Endothelial cell of umbilical vein (primary cell): ENCODE measurements around the gene WDHD1.

ENCODE experiments used
- EZH2 ChIP-seq: IDR thresholded peaks from 2 replicates; pipeline ENCODE4 v1.6.1; 2012; ENCODE audit warnings: borderline replicate concordance, low read depth, mild to moderate bottlenecking, moderate library complexity, low read length, inconsistent platforms; ENCODE audit not compliant: severe bottlenecking
- JUN ChIP-seq: IDR thresholded peaks from 2 replicates; pipeline ENCODE4 v1.6.1; 2011; ENCODE audit warnings: borderline replicate concordance, low read depth; ENCODE audit not compliant: insufficient read length, insufficient read depth
- POLR2A ChIP-seq: IDR thresholded peaks from 2 replicates; pipeline ENCODE4 v1.6.1; 2012; ENCODE audit warnings: low read depth, mild to moderate bottlenecking, control low read depth, low read length
- POLR2AphosphoS5 ChIP-seq: IDR thresholded peaks from 2 replicates; pipeline ENCODE4 v1.6.1; 2012; ENCODE audit warnings: low read depth, mild to moderate bottlenecking, control low read depth, low read length, moderate library complexity; ENCODE audit not compliant: insufficient read depth
- TF ChIP-seq, protein P1 (sequence below), 2 donors: IDR thresholded peaks; 1 replicate in 1 of 2; 2 replicates in 1 of 2; pipeline ENCODE4 v1.5.1; 2011; ENCODE audit warnings: low read length in 2 of 2, mild to moderate bottlenecking in 2 of 2, moderate library complexity in 2 of 2, control low read depth in 1 of 2, inconsistent platforms in 1 of 2, low read depth in 1 of 2; ENCODE audit not compliant: insufficient read depth in 1 of 2; ENCODE audit errors: extremely low read depth in 1 of 2
- TF ChIP-seq, protein P2 (sequence below): IDR thresholded peaks from 2 replicates; pipeline ENCODE4 v1.6.1; 2011; ENCODE audit not compliant: insufficient read depth, insufficient read length

DNA sequence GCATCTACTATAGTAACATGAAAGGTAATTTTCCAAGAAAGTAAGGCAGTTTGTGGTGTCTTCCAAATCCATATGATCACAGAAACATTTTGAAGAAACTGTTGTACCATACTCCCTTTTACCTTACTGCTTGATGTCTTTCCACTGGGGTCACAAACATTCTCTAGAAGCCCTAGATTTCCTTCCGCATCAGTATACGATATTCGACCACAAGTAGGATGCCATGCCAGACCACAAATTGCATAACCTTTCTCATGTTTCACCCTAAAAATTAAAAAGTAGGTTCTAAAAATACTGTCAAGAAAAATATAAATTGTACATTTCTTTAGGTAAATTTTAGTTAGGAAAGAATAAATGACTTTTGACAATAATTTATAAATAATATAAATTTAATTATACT, 26.5 kb downstream of the WDHD1 start:
- TF ChIP-seq, protein P1, sequence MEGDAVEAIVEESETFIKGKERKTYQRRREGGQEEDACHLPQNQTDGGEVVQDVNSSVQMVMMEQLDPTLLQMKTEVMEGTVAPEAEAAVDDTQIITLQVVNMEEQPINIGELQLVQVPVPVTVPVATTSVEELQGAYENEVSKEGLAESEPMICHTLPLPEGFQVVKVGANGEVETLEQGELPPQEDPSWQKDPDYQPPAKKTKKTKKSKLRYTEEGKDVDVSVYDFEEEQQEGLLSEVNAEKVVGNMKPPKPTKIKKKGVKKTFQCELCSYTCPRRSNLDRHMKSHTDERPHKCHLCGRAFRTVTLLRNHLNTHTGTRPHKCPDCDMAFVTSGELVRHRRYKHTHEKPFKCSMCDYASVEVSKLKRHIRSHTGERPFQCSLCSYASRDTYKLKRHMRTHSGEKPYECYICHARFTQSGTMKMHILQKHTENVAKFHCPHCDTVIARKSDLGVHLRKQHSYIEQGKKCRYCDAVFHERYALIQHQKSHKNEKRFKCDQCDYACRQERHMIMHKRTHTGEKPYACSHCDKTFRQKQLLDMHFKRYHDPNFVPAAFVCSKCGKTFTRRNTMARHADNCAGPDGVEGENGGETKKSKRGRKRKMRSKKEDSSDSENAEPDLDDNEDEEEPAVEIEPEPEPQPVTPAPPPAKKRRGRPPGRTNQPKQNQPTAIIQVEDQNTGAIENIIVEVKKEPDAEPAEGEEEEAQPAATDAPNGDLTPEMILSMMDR (IDR thresholded peaks at IDR 0.05; ENCODE audit: extremely low read depth in 1 of 2, insufficient read depth in 1 of 2, low read depth in 1 of 2, low read length in 2 of 2), result no peak
- no peak for TF ChIP-seq JUN
- no peak for TF ChIP-seq EZH2
- TF ChIP-seq POLR2AphosphoS5, result no peak
- TF ChIP-seq POLR2A, result no peak
- TF ChIP-seq, protein P2, sequence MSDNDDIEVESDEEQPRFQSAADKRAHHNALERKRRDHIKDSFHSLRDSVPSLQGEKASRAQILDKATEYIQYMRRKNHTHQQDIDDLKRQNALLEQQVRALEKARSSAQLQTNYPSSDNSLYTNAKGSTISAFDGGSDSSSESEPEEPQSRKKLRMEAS, result no peak
